Measurements from ENCODE around the gene CD99L2.
"Not testable (repeated sequence)": the region's sequence is repeated elsewhere in the genome, so short reads cannot be mapped to it uniquely, and the experiment has no call there.

CD99L2 gene

DNA sequence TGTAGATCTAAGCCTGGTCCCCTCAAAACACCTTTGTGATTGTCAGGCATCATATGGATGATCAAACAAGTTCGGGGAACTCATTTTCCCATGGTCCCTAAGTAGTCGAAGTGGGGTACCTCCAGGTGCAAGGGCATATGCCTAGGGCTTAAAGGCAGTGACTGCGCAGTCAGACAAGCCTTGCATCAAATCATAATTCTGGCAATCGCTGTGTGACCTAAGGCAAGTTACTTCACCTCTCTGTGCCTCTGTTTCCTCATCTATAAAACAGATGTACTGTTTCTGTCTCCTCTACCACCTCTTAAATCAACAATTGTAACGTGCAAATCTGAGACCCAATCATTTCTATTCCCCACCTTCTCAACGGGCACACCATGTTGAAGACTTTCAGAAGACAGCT, 1.8 kb downstream of the CD99L2 start:
- DNase-seq (ENCODE audit: low read depth) = no peak

DNA sequence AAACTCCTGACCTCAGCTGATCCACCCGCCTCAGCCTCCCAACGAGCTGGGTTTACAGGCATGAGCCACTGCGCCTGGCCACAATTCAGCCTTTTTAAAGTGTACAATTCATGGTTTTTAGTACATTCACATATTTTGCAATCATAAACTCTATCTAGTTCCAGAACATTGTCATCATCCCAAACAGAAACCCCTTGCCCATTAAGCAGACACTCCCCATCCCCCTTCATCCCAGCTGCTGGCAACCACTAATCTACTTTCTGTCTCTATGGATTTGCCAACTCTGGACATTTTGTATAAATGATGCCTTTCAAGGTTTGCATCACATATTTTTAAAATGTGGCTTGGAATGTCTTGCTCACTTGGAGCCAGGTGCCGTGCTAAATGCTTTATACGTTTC, 4.5 kb downstream of the CD99L2 start:
- no peak for DNase-seq (ENCODE audit: low read depth)

DNA sequence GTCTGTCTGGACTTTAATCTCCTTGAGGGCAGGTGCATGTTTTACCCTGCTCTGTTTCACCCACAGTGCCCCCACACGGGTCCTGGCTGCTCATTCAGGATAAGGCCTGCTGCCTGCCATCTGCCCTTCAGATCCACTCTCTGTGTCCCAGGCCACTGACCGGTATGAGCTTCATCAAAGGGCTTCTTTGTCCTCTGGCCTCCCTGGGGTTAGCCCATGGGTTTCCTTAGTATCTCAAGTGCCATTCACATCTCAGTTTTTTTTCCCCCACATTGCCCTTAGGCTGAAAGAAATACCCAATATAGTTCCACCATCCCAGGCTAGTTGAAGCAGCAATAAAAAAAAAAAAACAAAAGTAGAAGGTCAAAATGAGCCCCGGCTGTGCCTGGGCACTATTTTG, 9.3 kb downstream of the CD99L2 start:
- DNase-seq (ENCODE audit: low read depth) = no peak

- DNase-seq (ENCODE audit: low read depth) = no peak
These were observed 10.5 kb downstream of the CD99L2 start for GRCh38 chrX:150887906-150888465.

DNA sequence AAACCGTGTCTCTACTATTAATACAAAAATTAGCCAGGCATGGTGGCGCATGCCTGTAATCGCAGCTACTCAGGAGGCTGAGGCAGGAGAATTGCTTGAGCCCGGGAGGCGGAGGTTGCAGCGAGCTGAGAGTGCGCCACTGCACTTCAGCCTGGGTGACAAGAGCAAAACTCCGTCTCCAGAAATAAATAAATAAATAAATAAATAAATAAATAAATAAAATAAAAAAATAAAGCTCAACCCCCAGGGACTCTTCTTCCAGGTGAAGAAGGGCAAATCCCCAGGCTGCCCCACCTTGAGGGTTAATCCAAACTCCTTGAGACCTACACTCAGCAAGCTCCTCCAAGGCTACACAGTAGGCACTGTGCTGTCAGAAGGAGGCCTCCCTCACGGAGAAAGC, 11.2 kb downstream of the CD99L2 start:
- not testable (repeated sequence) for DNase-seq (ENCODE audit: low read depth)

DNA sequence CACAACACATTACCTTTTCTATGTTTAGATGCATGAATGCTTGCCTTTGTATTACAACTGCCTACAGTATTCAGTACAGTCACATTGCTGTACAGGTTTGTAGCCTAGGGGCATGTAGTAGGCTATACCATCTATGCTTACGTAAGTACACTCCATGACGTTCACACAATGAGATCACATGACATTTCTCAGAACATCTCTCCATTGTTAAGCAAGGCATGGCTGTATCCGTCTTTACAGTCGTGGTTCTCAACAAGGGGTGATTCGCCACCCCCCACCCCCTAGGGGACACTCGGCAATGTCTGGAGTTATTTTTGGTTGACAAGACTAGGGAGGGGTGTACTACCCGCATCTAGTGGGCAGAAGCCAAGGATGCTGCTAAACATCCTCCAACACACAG, 12.1 kb downstream of the CD99L2 start:
- no peak for DNase-seq (ENCODE audit: low read depth)

DNA sequence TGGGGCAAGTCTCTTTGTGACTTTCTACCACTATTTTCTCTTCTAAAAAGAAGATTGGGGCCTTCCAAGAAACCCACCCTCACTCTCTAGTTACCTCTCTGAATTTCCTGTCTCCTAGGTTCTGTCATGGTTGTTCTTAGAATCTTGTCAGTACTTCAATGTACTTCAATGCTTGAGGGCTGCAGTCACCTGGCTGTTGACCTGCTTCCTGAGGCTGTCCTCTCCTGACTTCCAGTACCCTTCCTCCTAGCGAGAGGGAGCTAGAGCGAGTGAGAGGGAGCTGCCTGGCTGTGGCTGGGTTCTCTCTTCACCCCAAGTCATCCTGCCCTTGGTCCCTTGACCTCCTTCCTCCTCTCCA, 17.7 kb downstream of the CD99L2 start:
- no peak for DNase-seq (ENCODE audit: low read depth)

GRCh38 chrX:150879855-150880807, 18.3 kb downstream of the CD99L2 start:
- no peak for DNase-seq (ENCODE audit: low read depth)

GRCh38 chrX:150875621-150876020, 22.8 kb downstream of the CD99L2 start:
- DNase-seq (ENCODE audit: low read depth) = not testable (repeated sequence)

DNA sequence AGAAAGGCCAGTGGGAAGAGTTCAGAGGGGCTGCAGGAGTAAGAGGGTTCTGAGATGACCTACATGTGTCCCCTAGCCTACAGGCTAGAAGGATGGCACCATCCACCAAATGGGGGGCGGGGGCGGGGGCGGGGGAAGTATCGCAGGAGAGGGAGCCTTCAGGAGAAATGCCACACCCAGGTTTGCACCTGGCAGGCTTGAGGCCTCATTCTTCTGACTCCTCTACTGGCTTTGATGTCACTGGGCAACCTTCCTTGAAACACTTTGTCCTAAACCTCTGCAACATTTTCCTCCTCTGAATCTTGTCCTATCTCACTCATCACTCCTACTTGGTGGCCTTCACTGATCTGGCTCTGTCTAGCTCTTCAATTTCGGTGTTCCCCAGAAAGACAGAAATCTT, 24.0 kb downstream of the CD99L2 start:
- no peak for DNase-seq (ENCODE audit: low read depth)

- DNase-seq (ENCODE audit: low read depth) = no peak
These were observed 24.9 kb downstream of the CD99L2 start for GRCh38 chrX:150873616-150874015.

- DNase-seq (ENCODE audit: low read depth) = no peak
These were observed 25.6 kb downstream of the CD99L2 start for GRCh38 chrX:150872773-150873336.

DNA sequence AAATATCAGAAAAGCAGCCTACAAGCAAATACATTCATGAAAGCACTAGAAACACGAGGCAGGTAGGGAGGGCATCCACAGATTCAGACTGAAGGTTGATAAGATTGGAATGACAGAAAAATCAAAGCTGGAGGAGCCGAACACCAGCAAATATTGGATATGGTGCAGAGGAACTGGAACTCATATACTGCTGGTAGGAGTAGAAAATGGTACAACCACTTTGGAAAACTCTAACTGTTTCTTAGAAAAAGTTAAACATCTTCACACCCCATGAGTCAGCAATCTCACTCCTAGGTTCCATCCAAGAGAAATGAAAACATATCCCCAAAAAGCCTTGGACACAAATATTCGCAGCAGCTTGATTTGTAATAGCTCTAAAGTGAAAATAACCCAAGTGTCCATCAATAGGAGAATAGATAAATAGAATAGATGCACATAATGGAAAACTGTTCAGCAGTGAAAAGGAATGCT, 27.1 kb downstream of the CD99L2 start:
- DNase-seq (ENCODE audit: low read depth) = no peak

DNA sequence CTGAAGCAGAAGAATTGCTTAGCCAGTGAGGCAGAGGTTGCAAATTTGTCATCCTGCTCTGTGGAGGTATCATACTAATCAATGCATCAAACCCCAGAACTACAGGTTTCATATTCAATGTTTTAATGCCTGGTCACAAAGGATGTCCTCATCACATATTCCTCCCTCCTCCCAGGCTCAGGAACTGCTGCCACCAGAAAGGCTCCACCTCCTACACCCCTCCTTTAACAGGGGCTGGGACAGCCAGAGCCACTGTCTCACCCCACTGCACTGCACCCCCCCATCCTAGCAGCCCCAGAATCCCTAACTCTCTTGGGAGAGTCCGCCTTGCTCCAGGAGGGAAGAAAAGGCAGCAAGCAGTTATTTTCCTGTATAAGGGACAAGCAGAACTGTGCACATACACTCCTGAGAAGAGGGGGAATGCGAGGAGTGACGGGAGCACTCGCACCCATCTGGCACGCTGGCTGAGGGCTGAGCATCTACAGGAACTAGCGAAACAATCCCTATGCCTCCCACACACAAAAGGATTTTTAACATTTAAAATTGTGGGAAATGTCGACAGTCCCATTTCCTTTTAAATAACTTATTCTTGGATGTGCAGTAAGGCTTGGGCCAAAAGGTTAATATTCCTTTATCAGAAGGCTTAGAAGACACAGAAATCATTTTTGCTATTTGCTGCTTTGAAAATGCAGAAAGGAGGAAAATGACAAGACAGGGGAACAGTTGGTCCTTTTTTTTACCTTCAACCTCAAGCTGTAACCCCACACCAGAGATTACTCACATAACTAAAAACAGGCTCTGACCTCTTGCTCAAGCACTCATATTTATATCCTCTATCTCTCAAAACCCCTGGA, 27.8 kb downstream of the CD99L2 start:
- no peak for DNase-seq (ENCODE audit: low read depth)

DNA sequence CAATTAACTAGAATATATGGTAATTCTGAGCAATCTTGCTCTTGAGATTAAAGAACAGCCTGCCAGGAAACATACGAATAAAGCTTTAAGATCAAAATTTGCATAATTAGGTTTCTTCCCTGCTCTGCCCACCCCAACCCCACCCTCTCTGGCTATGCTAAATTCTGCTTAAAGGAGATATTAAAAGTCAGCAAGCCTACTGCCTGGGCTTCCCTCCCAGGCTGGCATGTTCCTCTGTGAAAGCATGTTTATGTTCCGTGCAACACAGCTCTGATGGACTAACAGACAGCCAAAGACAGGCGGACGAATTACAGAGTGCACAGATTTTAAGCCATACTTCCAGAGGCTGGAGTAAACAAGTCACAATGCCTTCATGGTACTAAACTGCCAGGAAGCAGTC, 28.4 kb downstream of the CD99L2 start:
- no peak for DNase-seq (ENCODE audit: low read depth)

GRCh38 chrX:150869450-150869849, 29.0 kb downstream of the CD99L2 start:
- no peak for DNase-seq (ENCODE audit: low read depth)

GRCh38 chrX:150868625-150869024, 29.8 kb downstream of the CD99L2 start:
- DNase-seq (ENCODE audit: low read depth) = no peak

GRCh38 chrX:150864127-150864526, 34.3 kb downstream of the CD99L2 start:
- DNase-seq (ENCODE audit: low read depth) = no peak

GRCh38 chrX:150863191-150863590, 35.3 kb downstream of the CD99L2 start:
- no peak for DNase-seq (ENCODE audit: low read depth)

GRCh38 chrX:150857453-150857852, 41.0 kb downstream of the CD99L2 start:
- DNase-seq (ENCODE audit: low read depth) = no peak

DNA sequence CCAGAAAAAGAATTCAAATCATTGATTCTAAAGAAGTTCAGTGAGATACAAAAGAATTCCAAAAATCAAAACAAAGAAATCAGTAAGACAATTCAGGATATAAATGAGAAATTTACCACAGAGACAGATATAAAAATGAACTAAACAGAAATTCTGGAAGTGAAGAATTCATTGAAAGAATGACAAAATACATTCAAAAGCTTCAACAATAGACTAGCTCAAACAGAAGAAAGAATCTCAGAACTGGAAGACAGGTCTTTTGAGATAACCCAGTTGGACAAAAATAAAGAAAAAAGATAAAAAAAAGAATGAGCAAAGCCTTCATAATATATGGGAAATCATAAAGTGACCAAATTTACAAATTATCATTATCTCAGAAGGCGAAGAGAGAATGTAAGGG, 41.7 kb downstream of the CD99L2 start:
- DNase-seq (ENCODE audit: low read depth) = no peak

- DNase-seq (ENCODE audit: low read depth) = no peak
These were observed 42.4 kb downstream of the CD99L2 start for GRCh38 chrX:150856101-150856500.
